Measurements from ENCODE around the gene C1orf105.
"Not testable (repeated sequence)": the region's sequence is repeated elsewhere in the genome, so short reads cannot be mapped to it uniquely, and the experiment has no call there.

Gene C1orf105

GRCh38 chr1:172420385-172420784 lies at the start of gene C1orf105:
TSS of gene C1orf105 (plus strand) at chr1:172420685. CDS start at chr1:172420886, 201 bp downstream.
- no peak for DNase-seq

GRCh38 chr1:172371646-172372045 lies 48.8 kb upstream of the C1orf105 start:
- DNase-seq = not testable (repeated sequence)

GRCh38 chr1:172373864-172374263 lies 46.6 kb upstream of the C1orf105 start:
- no peak for DNase-seq

GRCh38 chr1:172375211-172375631 lies 45.3 kb upstream of the C1orf105 start:
- no peak for DNase-seq

- no peak for DNase-seq
Measured at GRCh38 chr1:172376431-172376830, 44.1 kb upstream of the C1orf105 start.

GRCh38 chr1:172377565-172377964 lies 42.9 kb upstream of the C1orf105 start:
- no peak for DNase-seq

- DNase-seq = no peak
Measured at GRCh38 chr1:172378109-172378760, 42.2 kb upstream of the C1orf105 start.

GRCh38 chr1:172380441-172381244 lies 39.8 kb upstream of the C1orf105 start:
- DNase-seq = no peak

GRCh38 chr1:172381946-172382345 lies 38.5 kb upstream of the C1orf105 start:
- no peak for DNase-seq

- DNase-seq = no peak
Measured at GRCh38 chr1:172382406-172382805, 38.1 kb upstream of the C1orf105 start.

- DNase-seq = no peak
Measured at GRCh38 chr1:172382990-172383389, 37.5 kb upstream of the C1orf105 start.

GRCh38 chr1:172383536-172383935 lies 36.9 kb upstream of the C1orf105 start:
- DNase-seq = no peak

- no peak for DNase-seq
Measured at GRCh38 chr1:172384656-172385055, 35.8 kb upstream of the C1orf105 start.

GRCh38 chr1:172386046-172386445 lies 34.4 kb upstream of the C1orf105 start:
- DNase-seq = no peak

GRCh38 chr1:172388490-172388889 lies 32.0 kb upstream of the C1orf105 start:
- DNase-seq = no peak

- DNase-seq = no peak
Measured at GRCh38 chr1:172390301-172390682, 30.2 kb upstream of the C1orf105 start.

GRCh38 chr1:172390683-172391551 lies 29.6 kb upstream of the C1orf105 start:
- DNase-seq = no peak

- DNase-seq = no peak
Measured at GRCh38 chr1:172391976-172392375, 28.5 kb upstream of the C1orf105 start.

GRCh38 chr1:172393354-172393753 lies 27.1 kb upstream of the C1orf105 start:
- DNase-seq = no peak

GRCh38 chr1:172394141-172394751 lies 26.2 kb upstream of the C1orf105 start:
- no peak for DNase-seq

- DNase-seq = no peak
Measured at GRCh38 chr1:172394811-172395210, 25.7 kb upstream of the C1orf105 start.

- no peak for DNase-seq
Measured at GRCh38 chr1:172395576-172395975, 24.9 kb upstream of the C1orf105 start.

GRCh38 chr1:172397221-172397620 lies 23.3 kb upstream of the C1orf105 start:
- DNase-seq = no peak

Data from GF-D8 (cell line).